ENCODE measurements around the gene SLC13A2.

- TF ChIP-seq EZH2phosphoT487 (IDR thresholded peaks at IDR 0.05; ENCODE audit: unreplicated experiment): no peak
- TF ChIP-seq CTCF (conservative IDR thresholded peaks at IDR 0.05; ENCODE audit: low read depth in 2 of 2): no peak; a peak in 1 of 4 replicates
- TF ChIP-seq POLR2AphosphoS5 (IDR thresholded peaks at IDR 0.05; ENCODE audit: low read depth): no peak
- no peak for TF ChIP-seq REST (IDR thresholded peaks at IDR 0.05; ENCODE audit: unreplicated experiment)
- TF ChIP-seq EZH2 (IDR thresholded peaks at IDR 0.05; ENCODE audit: low read depth, unreplicated experiment): no peak
- TF ChIP-seq ETS1 (IDR thresholded peaks at IDR 0.05): no peak
- TF ChIP-seq ZNF462 (CRISPR knock-in tag; IDR thresholded peaks at IDR 0.05): no peak
- no peak for TF ChIP-seq STAT1 (IDR thresholded peaks at IDR 0.05; ENCODE audit: unreplicated experiment)
- no peak for TF ChIP-seq JUNB (IDR thresholded peaks at IDR 0.05; ENCODE audit: unreplicated experiment)
- no peak for TF ChIP-seq CREB1 (CRISPR knock-in tag; IDR thresholded peaks at IDR 0.05; ENCODE audit: low read depth)
- no peak for TF ChIP-seq ZNF114 (CRISPR knock-in tag; IDR thresholded peaks at IDR 0.05)
- TF ChIP-seq ZNF331 (CRISPR knock-in tag; IDR thresholded peaks at IDR 0.05; ENCODE audit: low read depth): no peak
Observed at GRCh38 chr17:28487881-28488532, 14.6 kb downstream of the SLC13A2 start.

Data from GM23338 (cell line).